Cerebellar cortex (tissue), 1 donor: Measurements from ENCODE around the gene ANKRD34A.

Source experiments
- DNase-seq: peaks from one replicate; pipeline ENCODE4 v3.0.0-alpha.2; 2015; ENCODE audit warnings: low spot score

ANKRD34A gene

GRCh38 chr1:145965119-145965744 lies 857 bp upstream of the ANKRD34A start:
- DNase-seq, result no peak

- DNase-seq, result peak; percentile 84
These were observed 933 bp downstream of the ANKRD34A start for GRCh38 chr1:145963265-145964019.

GRCh38 chr1:145962157-145963102 lies 1.9 kb downstream of the ANKRD34A start:
- peak; percentile 86 for DNase-seq

GRCh38 chr1:145961425-145962156 lies 2.8 kb downstream of the ANKRD34A start:
- DNase-seq, result peak; percentile 76

GRCh38 chr1:145961109-145961424 lies 3.3 kb downstream of the ANKRD34A start:
- DNase-seq, result no peak

- DNase-seq, result peak; percentile 76
These were observed 3.8 kb downstream of the ANKRD34A start for GRCh38 chr1:145960468-145961108.

- peak; percentile 28 for DNase-seq
These were observed 4.4 kb downstream of the ANKRD34A start for GRCh38 chr1:145959957-145960467.

GRCh38 chr1:145959333-145959732 lies 5.0 kb downstream of the ANKRD34A start:
- DNase-seq, result no peak

- DNase-seq, result no peak
These were observed 5.6 kb downstream of the ANKRD34A start for GRCh38 chr1:145958734-145959133.

- peak; percentile 99 for DNase-seq
These were observed 6.7 kb downstream of the ANKRD34A start, which contains the start of gene LIX1L for GRCh38 chr1:145957443-145958319. Gene LIX1L, minus strand, starts transcription at chr1:145958017. Its CDS starts 90 bp downstream, at chr1:145957927.

GRCh38 chr1:145956781-145957442 lies 7.5 kb downstream of the ANKRD34A start:
- DNase-seq, result peak; percentile 31

- no peak for DNase-seq
These were observed 8.0 kb downstream of the ANKRD34A start for GRCh38 chr1:145956361-145956760.

GRCh38 chr1:145955436-145955835 lies 8.9 kb downstream of the ANKRD34A start:
- DNase-seq, result peak; percentile 30

- DNase-seq, result no peak
These were observed 10.5 kb downstream of the ANKRD34A start for GRCh38 chr1:145953861-145954260.

GRCh38 chr1:145952903-145953302 lies 11.5 kb downstream of the ANKRD34A start:
- no peak for DNase-seq

GRCh38 chr1:145951526-145951925 lies 12.8 kb downstream of the ANKRD34A start:
- no peak for DNase-seq

GRCh38 chr1:145949219-145949618 lies 15.2 kb downstream of the ANKRD34A start:
- DNase-seq, result peak; percentile 9

GRCh38 chr1:145947551-145947950 lies 16.8 kb downstream of the ANKRD34A start:
- no peak for DNase-seq

GRCh38 chr1:145946477-145946986 lies 17.8 kb downstream of the ANKRD34A start:
- no peak for DNase-seq
